Measurements from ENCODE around the gene MUC5B. TPM values are rescaled to one million over a fixed set of nuclear protein-coding genes. Genes with fewer than 3 reads are reported as not detected.

MUC5B gene
- total RNA-seq, 2 experiments from 2014 or later, result not detected

- no peaks in the 10 kb centered on the region for H3K9me3 Mint-ChIP-seq
- ChIA-PET POLR2A (no interaction called here), CTCF (interaction anchor here (0.9 to 1.9 kb wide), 4 partner anchors 106 to 370 kb away, joined by 3 to 6 read pairs (median 3); no protein-coding TSS in a partner anchor)
- no peaks in the 10 kb centered on the region for H3K27me3 Mint-ChIP-seq
- intact Hi-C loops (cut with micrococcal nuclease), result loop anchor here (10.0 kb wide), 1 partner anchor 310 kb away; no protein-coding TSS in a partner anchor
- no peak overlapping the region for H3K27ac Mint-ChIP-seq
- ATAC-seq, result no peak
- no peaks in the 10 kb centered on the region for H3K36me3 Mint-ChIP-seq (ENCODE audit: low read depth)
- no peak for TF ChIP-seq CTCF (IDR thresholded peaks at IDR 0.05)
- no peaks in the 10 kb centered on the region for H3K4me1 Mint-ChIP-seq (ENCODE audit: low read depth)
- DNase-seq, result no peak
- no peak overlapping the region for H3K4me3 Mint-ChIP-seq
Observed at GRCh38 chr11:1204381-1205101, 18.3 kb upstream of the MUC5B start.

GRCh38 chr11:1205121-1205986, 17.5 kb upstream of the MUC5B start:
- POLR2A ChIA-PET, result no interaction called here
- intact Hi-C loops (cut with micrococcal nuclease), result loop anchor here (10.0 kb wide), 1 partner anchor 309 kb away; no protein-coding TSS in a partner anchor
- Mint-ChIP-seq H3K9me3 (peaks cover 2% of the 10 kb centered on the region), H3K27ac (no peak overlapping the region), H3K4me3 (no peak overlapping the region), H3K27me3 (no peaks in the 10 kb centered on the region), H3K4me1 (ENCODE audit: low read depth) (no peaks in the 10 kb centered on the region), H3K36me3 (ENCODE audit: low read depth) (no peaks in the 10 kb centered on the region)
- DNase-seq (no peak), ATAC-seq (no peak)
- TF ChIP-seq CTCF (IDR thresholded peaks at IDR 0.05), result no peak
- CTCF ChIA-PET, result interaction anchor here (0.9 to 1.9 kb wide), 3 partner anchors 105 to 370 kb away, joined by 3 to 6 read pairs (median 3); no protein-coding TSS in a partner anchor

GRCh38 chr11:1205987-1206331, 16.9 kb upstream of the MUC5B start:
- Mint-ChIP-seq H3K27me3 (no peaks in the 10 kb centered on the region), H3K9me3 (peaks cover 6% of the 10 kb centered on the region), H3K4me1 (ENCODE audit: low read depth) (no peaks in the 10 kb centered on the region), H3K4me3 (no peak overlapping the region), H3K36me3 (ENCODE audit: low read depth) (no peaks in the 10 kb centered on the region), H3K27ac (no peak overlapping the region)
- TF ChIP-seq CTCF (IDR thresholded peaks at IDR 0.05), result no peak
- intact Hi-C loops (cut with micrococcal nuclease), result loop anchor here (10.0 kb wide), 1 partner anchor 309 kb away; no protein-coding TSS in a partner anchor
- no peak for ATAC-seq
- POLR2A ChIA-PET, result no interaction called here
- DNase-seq, result no peak
- CTCF ChIA-PET, result no interaction called here

- H3K27ac Mint-ChIP-seq, result no peak overlapping the region
- ChIA-PET CTCF (no interaction called here), POLR2A (no interaction called here)
- no peak overlapping the region for H3K4me3 Mint-ChIP-seq
- ATAC-seq (no peak), DNase-seq (no peak)
- no peaks in the 10 kb centered on the region for H3K36me3 Mint-ChIP-seq (ENCODE audit: low read depth)
- H3K27me3 Mint-ChIP-seq, result peaks cover 5% of the 10 kb centered on the region
- TF ChIP-seq CTCF (IDR thresholded peaks at IDR 0.05), result no peak
- H3K4me1 Mint-ChIP-seq (ENCODE audit: low read depth), result no peaks in the 10 kb centered on the region
- intact Hi-C loops (cut with micrococcal nuclease), result loop anchor here (10.0 kb wide), 1 partner anchor 308 kb away; no protein-coding TSS in a partner anchor
- H3K9me3 Mint-ChIP-seq, result peaks cover 12% of the 10 kb centered on the region
Observed at GRCh38 chr11:1206391-1207271, 16.2 kb upstream of the MUC5B start.
